Esophagus muscularis mucosa (tissue), 4 donors: ENCODE results near the gene CNNM2. TPM values are rescaled to one million over a fixed set of nuclear protein-coding genes. Genes with fewer than 3 reads are reported as not detected.
A peak's percentile ranks its signal among the peaks of the same experiment; 100 is the strongest.

Source experiments
- DNase-seq: peaks from one replicate; pipeline ENCODE4 v3.0.0-alpha.2; 2017; ENCODE audit errors: extremely low spot score
- H3K27ac ChIP-seq, 4 donors: fragments of 200-600 bp; sonication (generic); replicated peaks in 1 of 4; 1 replicate in 3 of 4; 2 replicates in 1 of 4; pipeline ENCODE4 v1.5.1; 2016 to 2019; ENCODE audit warnings: mild to moderate bottlenecking in 1 of 4
- H3K27me3 ChIP-seq, 4 donors: fragments of 200-600 bp; sonication (generic); one replicate each; pipeline versions ENCODE4 v1.5.1 to v1.6.0; 2016 to 2019
- H3K36me3 ChIP-seq, 4 donors: fragments of 200-600 bp; sonication (generic); one replicate each; pipeline ENCODE4 v1.5.1; 2016 to 2019
- H3K4me1 ChIP-seq, 4 donors: fragments of 200-600 bp; sonication (generic); one replicate each; pipeline ENCODE4 v1.5.1; 2016 to 2019
- H3K4me3 ChIP-seq, 4 donors: fragments of 200-600 bp; sonication (generic); 1 replicate in 2 of 4; 2 replicates in 2 of 4; pipeline ENCODE4 v1.5.1; 2016 to 2019; ENCODE audit warnings: mild to moderate bottlenecking in 4 of 4, moderate library complexity in 1 of 4
- H3K9me3 ChIP-seq, 4 donors: fragments of 200-600 bp; sonication (generic); 1 replicate in 3 of 4; 2 replicates in 1 of 4; pipeline ENCODE4 v1.5.1; 2016 to 2019
- CTCF ChIP-seq, 3 experiments: fragments of 200-600 bp in 2 of 3; fragments of 450-650 bp in 1 of 3; sonication (generic) in 2 of 3; IDR thresholded peaks; one replicate each; pipeline ENCODE4 v1.5.1; 2017 to 2019; ENCODE audit warnings: antibody characterized with exemption in 3 of 3, mild to moderate bottlenecking in 2 of 3, moderate library complexity in 1 of 3
- EP300 ChIP-seq: sonication (generic); formaldehyde crosslinking; IDR thresholded peaks from one replicate; pipeline ENCODE4 v1.6.1; 2017; ENCODE audit warnings: antibody characterized with exemption
- POLR2A ChIP-seq: fragments of 450-650 bp; IDR thresholded peaks from one replicate; pipeline ENCODE4 v1.6.1; 2017; ENCODE audit warnings: antibody characterized with exemption, moderate library complexity, mild to moderate bottlenecking, low read depth
- POLR2AphosphoS5 ChIP-seq, 2 donors: sonication (generic); formaldehyde crosslinking; IDR thresholded peaks; one replicate each; pipeline ENCODE4 v1.6.1; 2017; ENCODE audit warnings: antibody characterized with exemption in 2 of 2
- WGBS: methylation state at CpG from one replicate; pipeline ENCODE4 v1.1.5; 2018; 5-methylcytosine and 5-hydroxymethylcytosine counted together
- intact Hi-C: fragments of 100-400 bp; cut with DNase I; formaldehyde crosslinking; loops from one replicate; pipeline ENCODE4 v1.15.1; 2023
- total RNA-seq, 4 donors: library from RNA; depleted of rRNA; stranded (reverse); fragments of >200 nt; gene quantifications; one replicate each; pipeline versions ENCODE4 v1.1.0 to v1.2.1, GENCODE V29; 2016

The CNNM2 gene
- total RNA-seq, 4 donors from 2014 or later = 4.0 to 9.3 (median 5.4) TPM

GRCh38 chr10:103104721-103105120, 186.6 kb downstream of the CNNM2 start:
- DNase-seq = no peak
- no peaks in the 10 kb centered on the region for H3K9me3 ChIP-seq
- intact Hi-C loops = loop anchor here (5.0 to 10.0 kb wide), 2 partner anchors 88 to 140 kb away; partner anchors contain the start of genes NT5C2 and RPEL1
- no peaks in the 10 kb centered on the region for H3K27me3 ChIP-seq
- H3K36me3 ChIP-seq = peaks cover 10 to 50% (median 41%) of the 10 kb centered on the region in 4 donors
- TF ChIP-seq POLR2A = no peak
- TF ChIP-seq EP300 = no peak
- TF ChIP-seq CTCF (IDR thresholded peaks at IDR 0.05) = no peak
- WGBS = 30% methylated on average over 2 of the region's 2 CpGs
- H3K27ac ChIP-seq = no peak overlapping the region
- no peak overlapping the region for H3K4me3 ChIP-seq
- peaks cover 3 to 37% (median 29%) of the 10 kb centered on the region in 4 donors for H3K4me1 ChIP-seq

- intact Hi-C loops = loop anchor here (5.0 to 10.0 kb wide), 2 partner anchors 87 to 139 kb away; partner anchors contain the start of genes NT5C2 and RPEL1
- DNase-seq = no peak
- peaks cover 10 to 44% (median 36%) of the 10 kb centered on the region in 4 donors for H3K4me1 ChIP-seq
These were observed 187.4 kb downstream of the CNNM2 start for GRCh38 chr10:103105462-103105861.

GRCh38 chr10:103106539-103106938, 188.4 kb downstream of the CNNM2 start:
- DNase-seq = no peak
- H3K9me3 ChIP-seq = no peaks in the 10 kb centered on the region
- H3K4me1 ChIP-seq = peaks cover 20 to 55% (median 46%) of the 10 kb centered on the region in 4 donors
- no peaks in the 10 kb centered on the region for H3K27me3 ChIP-seq
- intact Hi-C loops = loop anchor here (5.0 to 10.0 kb wide), 2 partner anchors 86 to 138 kb away; partner anchors contain the start of genes NT5C2 and RPEL1
- no peak overlapping the region for H3K27ac ChIP-seq
- H3K36me3 ChIP-seq = peaks cover 0 to 32% (median 24%) of the 10 kb centered on the region in 4 donors
- no peak overlapping the region for H3K4me3 ChIP-seq
- no peak for TF ChIP-seq CTCF (IDR thresholded peaks at IDR 0.05)
- TF ChIP-seq POLR2AphosphoS5 (IDR thresholded peaks at IDR 0.05) = no peak
- no peak for TF ChIP-seq EP300

More at GRCh38 chr10:103105462-103105861, 187.4 kb downstream of the CNNM2 start:
- 92% methylated on average over 1 of the region's 1 CpG for WGBS
- TF ChIP-seq CTCF (IDR thresholded peaks at IDR 0.05) = no peak
- Histone ChIP-seq H3K27me3 (no peaks in the 10 kb centered on the region), H3K4me3 (no peak overlapping the region), H3K36me3 (peaks cover 3 to 42% (median 34%) of the 10 kb centered on the region in 4 donors), H3K9me3 (no peaks in the 10 kb centered on the region), H3K27ac (no peak overlapping the region)

- no peak for TF ChIP-seq POLR2A
- TF ChIP-seq CTCF (IDR thresholded peaks at IDR 0.05) = no peak
- no peak for TF ChIP-seq EP300
- TF ChIP-seq POLR2AphosphoS5 (IDR thresholded peaks at IDR 0.05) = no peak
- Histone ChIP-seq H3K4me1 (peaks cover 40 to 65% (median 56%) of the 10 kb centered on the region in 4 donors), H3K9me3 (no peaks in the 10 kb centered on the region), H3K36me3 (peaks cover 0 to 9% (median under 1%) of the 10 kb centered on the region in 4 donors), H3K27ac (peak overlapping the region; percentile 69 to 84 (median 75)), H3K27me3 (no peaks in the 10 kb centered on the region), H3K4me3 (no peak overlapping the region)
- WGBS = 82% methylated on average over 2 of the region's 2 CpGs
- no peak for DNase-seq
- intact Hi-C loops = loop anchor here (5.0 to 10.0 kb wide), 2 partner anchors 82 to 135 kb away; partner anchors contain the start of genes NT5C2 and RPEL1
These were observed 191.7 kb downstream of the CNNM2 start for GRCh38 chr10:103109821-103110220.

GRCh38 chr10:103110407-103110806, 192.3 kb downstream of the CNNM2 start:
- peaks cover 44 to 64% (median 60%) of the 10 kb centered on the region in 4 donors for H3K4me1 ChIP-seq
- H3K9me3 ChIP-seq = no peaks in the 10 kb centered on the region
- peaks cover 0 to 9% (median 0%) of the 10 kb centered on the region in 4 donors for H3K36me3 ChIP-seq
- DNase-seq = no peak
- intact Hi-C loops = no loop called here
- H3K4me3 ChIP-seq = no peak overlapping the region
- peak overlapping the region; percentile 69 to 84 (median 75) for H3K27ac ChIP-seq
- TF ChIP-seq POLR2AphosphoS5 (IDR thresholded peaks at IDR 0.05) = no peak
- TF ChIP-seq POLR2A = no peak
- no peak for TF ChIP-seq CTCF (IDR thresholded peaks at IDR 0.05)
- TF ChIP-seq EP300 = no peak
- H3K27me3 ChIP-seq = no peaks in the 10 kb centered on the region
